Measurements from ENCODE around the gene CCDC33.

DNA sequence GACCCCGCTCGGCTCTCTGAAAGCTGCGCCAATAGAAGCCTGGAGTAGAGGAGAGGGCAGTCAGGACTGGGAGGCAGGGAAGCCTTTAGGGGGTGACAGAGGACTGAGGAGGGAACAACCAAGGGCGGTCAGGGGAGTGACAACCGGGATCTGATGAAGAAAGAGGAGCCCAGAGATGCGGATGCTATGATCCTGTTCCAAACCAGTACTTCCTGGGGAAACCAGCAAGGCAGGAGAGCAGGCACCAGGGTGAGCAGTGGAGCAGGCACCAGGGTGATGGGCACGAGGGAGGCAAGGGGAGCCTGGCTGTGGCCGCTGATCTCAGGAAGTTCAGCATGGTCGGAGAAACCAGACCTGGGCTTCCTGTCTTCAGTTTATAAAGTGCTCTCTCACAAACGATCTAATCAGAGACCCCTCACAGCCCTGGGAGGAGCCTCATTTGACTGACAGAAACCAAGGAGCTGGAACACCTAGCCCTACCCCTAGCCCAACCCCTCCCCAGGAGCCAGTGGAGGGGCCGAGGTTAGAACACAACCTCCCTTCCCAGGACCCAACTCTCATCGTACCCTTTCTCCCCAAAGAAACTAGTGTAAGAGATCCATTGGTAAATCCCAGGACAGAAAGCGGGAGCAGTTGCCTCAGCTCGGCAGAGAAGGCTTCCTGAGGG, 34.9 kb downstream of the CCDC33 start:
- TF ChIP-seq, protein P1, sequence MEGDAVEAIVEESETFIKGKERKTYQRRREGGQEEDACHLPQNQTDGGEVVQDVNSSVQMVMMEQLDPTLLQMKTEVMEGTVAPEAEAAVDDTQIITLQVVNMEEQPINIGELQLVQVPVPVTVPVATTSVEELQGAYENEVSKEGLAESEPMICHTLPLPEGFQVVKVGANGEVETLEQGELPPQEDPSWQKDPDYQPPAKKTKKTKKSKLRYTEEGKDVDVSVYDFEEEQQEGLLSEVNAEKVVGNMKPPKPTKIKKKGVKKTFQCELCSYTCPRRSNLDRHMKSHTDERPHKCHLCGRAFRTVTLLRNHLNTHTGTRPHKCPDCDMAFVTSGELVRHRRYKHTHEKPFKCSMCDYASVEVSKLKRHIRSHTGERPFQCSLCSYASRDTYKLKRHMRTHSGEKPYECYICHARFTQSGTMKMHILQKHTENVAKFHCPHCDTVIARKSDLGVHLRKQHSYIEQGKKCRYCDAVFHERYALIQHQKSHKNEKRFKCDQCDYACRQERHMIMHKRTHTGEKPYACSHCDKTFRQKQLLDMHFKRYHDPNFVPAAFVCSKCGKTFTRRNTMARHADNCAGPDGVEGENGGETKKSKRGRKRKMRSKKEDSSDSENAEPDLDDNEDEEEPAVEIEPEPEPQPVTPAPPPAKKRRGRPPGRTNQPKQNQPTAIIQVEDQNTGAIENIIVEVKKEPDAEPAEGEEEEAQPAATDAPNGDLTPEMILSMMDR (IDR thresholded peaks at IDR 0.05; ENCODE audit: insufficient read depth, low read depth, low read length): no peak
- TF ChIP-seq EZH2 (IDR thresholded peaks at IDR 0.05; ENCODE audit: insufficient read depth, low read length): no peak
